ENCODE measurements around the gene RAB3B.

- TF ChIP-seq, protein P1, sequence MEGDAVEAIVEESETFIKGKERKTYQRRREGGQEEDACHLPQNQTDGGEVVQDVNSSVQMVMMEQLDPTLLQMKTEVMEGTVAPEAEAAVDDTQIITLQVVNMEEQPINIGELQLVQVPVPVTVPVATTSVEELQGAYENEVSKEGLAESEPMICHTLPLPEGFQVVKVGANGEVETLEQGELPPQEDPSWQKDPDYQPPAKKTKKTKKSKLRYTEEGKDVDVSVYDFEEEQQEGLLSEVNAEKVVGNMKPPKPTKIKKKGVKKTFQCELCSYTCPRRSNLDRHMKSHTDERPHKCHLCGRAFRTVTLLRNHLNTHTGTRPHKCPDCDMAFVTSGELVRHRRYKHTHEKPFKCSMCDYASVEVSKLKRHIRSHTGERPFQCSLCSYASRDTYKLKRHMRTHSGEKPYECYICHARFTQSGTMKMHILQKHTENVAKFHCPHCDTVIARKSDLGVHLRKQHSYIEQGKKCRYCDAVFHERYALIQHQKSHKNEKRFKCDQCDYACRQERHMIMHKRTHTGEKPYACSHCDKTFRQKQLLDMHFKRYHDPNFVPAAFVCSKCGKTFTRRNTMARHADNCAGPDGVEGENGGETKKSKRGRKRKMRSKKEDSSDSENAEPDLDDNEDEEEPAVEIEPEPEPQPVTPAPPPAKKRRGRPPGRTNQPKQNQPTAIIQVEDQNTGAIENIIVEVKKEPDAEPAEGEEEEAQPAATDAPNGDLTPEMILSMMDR (conservative IDR thresholded peaks at IDR 0.05; ENCODE audit: low read length): no peak
- TF ChIP-seq EZH2phosphoT487 (IDR thresholded peaks at IDR 0.05; ENCODE audit: borderline replicate concordance): no peak
These were observed 54.0 kb downstream of the RAB3B start for GRCh38 chr1:51936531-51936930.

All from Loucy (cell line).